HG03159 (cell line): Measurements from ENCODE around the gene CLEC19A.

Source experiments
- ATAC-seq: cut with Tn5 transposase; IDR thresholded peaks from one replicate; pipeline ENCODE4 v1.9.1; 2021; ENCODE audit warnings: mild to moderate bottlenecking, moderate library complexity; ENCODE audit not compliant: unreplicated experiment

CLEC19A gene

GRCh38 chr16:19284207-19284606 lies 1.3 kb upstream of the CLEC19A start:
- no peak for ATAC-seq

DNA sequence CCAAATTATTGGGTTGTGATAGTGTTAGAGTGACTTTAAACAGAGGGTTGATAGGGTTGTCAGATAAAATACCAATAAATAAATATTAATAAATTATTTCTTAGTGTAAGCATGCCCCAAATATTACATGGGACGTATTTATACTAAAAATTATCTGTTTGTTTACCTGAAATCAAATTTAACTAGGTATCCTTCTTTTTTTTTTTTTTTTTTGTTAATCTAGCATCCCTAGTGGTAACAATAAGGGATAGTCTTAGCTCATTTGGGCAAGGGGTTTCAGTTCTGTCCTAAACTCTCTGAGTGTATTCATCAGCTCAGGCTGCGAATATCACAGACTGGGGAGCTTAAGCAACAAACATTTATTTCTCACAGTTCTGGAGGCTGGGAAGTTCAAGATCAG lies 1.3 kb downstream of the CLEC19A start:
- ATAC-seq, result no peak

DNA sequence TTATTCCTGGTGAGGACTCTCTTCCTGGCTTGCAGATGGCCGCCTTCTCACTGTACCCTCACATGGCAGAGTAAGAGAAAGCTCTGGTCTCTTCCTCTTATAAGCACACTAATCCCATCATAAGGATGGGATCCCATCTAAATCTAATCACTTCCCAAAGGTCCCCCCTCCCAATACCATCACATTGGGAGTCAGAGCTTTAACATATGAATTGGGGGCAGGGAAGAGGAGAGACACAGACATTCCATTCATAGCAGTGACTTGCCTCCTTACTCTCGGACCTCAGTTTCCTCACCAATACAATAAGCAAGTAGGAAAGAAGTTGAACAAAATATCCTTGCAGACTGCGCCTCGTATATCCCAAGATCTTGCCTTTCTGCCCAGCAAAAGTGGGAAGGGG lies 1.7 kb downstream of the CLEC19A start:
- no peak for ATAC-seq

GRCh38 chr16:19288872-19289799 lies 3.6 kb downstream of the CLEC19A start:
- ATAC-seq, result no peak

- no peak for ATAC-seq
These were observed 4.4 kb downstream of the CLEC19A start for GRCh38 chr16:19289811-19290485.

GRCh38 chr16:19290860-19291259 lies 5.3 kb downstream of the CLEC19A start:
- ATAC-seq, result no peak

DNA sequence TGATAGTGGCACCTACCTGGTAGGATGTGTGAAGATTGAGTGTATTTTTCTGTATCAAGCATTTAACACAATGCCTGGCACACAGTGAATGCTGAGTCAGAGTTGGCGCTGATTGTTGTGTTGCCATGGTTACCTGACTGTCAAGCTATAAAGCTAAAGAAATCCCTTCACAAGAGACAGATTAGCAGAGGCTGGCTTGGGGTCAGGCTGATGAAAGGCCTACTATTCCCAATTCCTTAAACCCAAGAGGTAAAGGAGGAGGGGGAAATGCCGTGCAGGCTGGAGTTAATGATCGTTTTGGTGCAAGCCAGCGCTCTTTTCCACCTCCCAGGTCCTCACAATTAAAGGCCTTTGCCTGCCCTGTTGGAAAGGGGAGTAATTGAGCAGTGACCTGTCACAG lies 5.9 kb downstream of the CLEC19A start:
- ATAC-seq, result no peak

DNA sequence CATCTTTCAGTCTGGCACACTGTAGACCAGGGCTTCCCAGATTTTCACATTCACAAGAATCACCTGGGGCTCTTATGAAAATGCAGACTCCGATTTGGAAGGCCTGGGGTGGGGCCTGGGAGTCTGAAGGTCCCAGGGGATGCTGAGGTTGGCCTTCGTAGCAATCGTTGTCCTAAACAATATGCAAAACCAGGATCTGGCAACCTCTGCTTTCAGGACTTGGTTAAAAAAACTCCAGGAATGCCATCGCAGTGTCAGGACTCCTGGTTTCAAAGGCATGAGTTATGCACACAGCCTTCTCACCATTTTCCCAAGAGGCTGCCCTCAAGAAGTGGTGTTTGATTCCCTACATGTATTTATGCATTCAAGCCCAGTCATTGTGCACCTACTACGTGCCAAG lies 6.7 kb downstream of the CLEC19A start:
- no peak for ATAC-seq

- ATAC-seq, result peak; percentile 73
These were observed 8.7 kb downstream of the CLEC19A start for GRCh38 chr16:19294156-19294649.

DNA sequence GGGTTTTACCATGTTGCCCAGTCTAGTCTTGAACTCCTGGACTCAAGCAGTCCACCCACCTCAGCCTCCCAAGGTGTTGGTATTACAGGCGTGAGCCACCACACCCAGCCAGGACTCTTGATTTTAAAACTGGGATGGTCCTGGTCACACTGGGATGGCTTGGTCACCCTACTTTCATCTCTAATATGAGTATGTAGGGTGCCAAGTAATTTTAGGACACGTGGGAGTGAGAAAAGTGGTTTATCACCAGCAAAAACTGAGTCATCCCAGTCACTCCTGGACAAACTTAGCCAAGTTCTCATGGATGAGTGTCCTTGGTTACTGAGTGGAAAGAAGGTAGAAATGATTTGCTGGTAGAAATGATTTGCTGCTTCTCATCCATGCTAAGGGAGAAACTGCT lies 9.9 kb downstream of the CLEC19A start:
- no peak for ATAC-seq

DNA sequence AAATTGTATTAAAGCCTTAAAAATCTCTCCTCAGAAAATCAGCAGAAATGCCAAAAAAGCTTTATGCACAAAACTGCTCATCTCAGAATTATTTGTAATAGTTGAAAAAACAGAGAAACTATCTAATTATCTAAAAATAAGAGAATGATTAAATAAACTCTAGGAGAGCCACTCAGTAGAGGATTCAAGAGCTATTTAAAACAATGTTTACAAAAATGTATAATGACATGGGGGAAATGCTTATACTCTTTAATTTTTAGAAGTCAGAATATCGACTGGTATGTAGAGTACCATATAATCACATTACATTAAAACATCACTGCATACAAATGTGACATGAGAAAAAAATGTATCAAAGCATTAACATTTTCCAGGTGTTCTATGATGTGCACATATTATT lies 11.9 kb downstream of the CLEC19A start:
- no peak for ATAC-seq

DNA sequence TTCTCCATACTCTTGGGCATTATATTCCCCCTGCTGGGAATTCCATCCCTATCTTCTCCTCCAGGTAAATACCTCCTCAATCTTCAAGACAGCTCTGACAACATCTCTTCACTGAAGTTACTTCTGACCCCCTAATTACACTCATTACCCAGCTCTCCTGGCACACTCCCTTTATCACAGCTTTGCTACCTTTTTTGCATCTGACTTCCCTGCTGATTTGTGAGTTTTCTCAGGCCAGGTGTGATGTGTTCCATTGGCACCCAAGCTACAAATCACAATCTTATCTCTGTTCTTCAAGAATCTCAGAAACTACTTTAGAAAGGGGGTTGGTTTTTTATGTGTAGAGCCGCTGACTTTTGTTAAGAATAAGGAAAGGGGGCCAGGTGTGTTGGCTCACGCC lies 14.0 kb downstream of the CLEC19A start:
- no peak for ATAC-seq

DNA sequence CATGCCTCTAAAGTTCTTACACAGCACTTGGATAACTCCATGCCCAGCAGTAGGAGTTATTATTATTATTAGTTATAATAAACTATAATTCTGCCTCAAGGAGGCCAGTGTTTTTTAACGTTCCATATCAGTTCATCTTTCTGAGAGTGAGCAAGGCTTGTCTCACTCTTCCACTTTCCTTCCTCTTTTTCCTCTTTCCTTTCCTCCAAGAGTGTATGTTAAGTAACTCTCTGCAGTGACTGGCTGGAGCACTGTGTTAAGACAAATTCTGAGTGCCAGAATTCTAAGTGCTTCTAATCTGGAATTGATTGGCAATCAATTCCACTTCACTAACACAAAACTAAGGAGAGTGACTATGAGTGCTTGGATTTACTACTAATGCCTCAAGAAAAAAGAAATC lies 16.4 kb downstream of the CLEC19A start:
- no peak for ATAC-seq

DNA sequence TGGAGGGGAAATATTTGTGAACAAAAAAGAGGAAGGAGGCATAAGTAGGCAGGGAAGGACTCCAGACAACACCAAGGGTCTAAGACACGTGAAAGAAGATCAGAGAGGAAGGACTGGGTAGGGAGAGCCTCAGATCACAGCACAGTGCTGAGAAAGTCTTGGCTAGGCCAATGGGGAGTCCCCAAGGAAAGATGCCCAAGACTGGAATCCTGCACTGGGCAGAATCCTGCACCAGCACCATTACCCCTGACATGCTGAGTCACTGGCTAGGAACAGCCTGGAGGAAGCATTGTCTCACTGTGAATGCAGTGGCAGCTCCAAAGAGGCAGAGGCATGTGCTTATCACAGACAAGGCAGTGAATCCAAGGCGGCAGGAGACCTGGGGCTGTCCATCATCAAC lies 19.2 kb downstream of the CLEC19A start:
- no peak for ATAC-seq

- ATAC-seq, result no peak
These were observed 19.9 kb downstream of the CLEC19A start for GRCh38 chr16:19305443-19305842.

GRCh38 chr16:19307587-19308241 lies 22.2 kb downstream of the CLEC19A start:
- ATAC-seq, result no peak

GRCh38 chr16:19308392-19308791 lies 22.9 kb downstream of the CLEC19A start:
- no peak for ATAC-seq

DNA sequence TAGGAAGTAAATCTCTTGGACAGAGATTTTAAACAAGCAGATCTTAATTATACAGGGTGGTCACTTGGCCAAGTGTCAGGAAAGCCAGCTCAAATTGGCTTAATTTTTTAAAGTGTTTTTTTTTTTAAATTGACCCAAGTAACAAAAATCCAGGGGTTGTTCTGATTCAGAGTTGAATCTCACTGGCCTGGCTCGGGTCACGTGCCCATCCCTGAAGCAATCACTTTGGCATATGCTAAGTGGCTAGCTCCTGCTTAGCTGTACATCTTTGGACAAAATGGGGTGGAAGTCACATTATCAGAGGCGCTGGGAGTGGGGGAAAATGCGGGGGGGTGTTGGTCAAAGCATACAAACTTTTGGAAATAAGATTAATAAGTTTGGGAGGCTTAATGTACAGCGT lies 23.6 kb downstream of the CLEC19A start:
- ATAC-seq, result no peak

DNA sequence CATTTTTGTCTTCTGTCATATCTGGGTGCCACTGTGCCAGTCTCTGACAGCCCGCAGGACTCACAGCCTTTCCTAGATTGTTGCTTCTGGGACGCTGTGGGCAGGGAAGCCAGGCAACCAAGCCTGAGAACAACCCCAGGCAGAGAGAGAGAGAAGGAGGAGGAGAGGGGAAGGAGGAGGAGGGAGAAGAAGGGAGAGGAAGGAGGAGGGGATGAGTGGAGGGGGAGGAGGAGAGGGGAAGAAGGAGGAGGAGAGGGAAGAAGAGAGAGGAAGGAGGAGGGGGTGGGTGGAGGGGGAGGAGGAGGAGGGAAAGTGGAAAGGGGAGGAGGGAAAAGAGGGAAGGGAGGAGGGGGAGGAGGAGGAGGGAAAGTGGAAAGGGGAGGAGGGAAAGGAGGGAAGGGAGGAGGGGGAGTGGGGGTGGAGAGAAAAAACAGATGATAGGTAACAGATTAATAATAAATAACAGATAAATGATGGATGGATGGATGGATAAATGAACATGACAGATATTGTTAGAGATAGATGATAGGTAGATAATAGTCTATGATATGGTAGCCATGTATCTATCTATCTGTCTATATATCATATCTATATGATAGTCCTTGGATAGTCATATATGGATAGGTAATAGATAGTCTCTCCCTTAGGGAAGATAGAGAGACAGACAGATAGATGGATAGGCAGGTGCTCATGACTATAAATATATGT lies 29.3 kb downstream of the CLEC19A start:
- no peak for ATAC-seq

DNA sequence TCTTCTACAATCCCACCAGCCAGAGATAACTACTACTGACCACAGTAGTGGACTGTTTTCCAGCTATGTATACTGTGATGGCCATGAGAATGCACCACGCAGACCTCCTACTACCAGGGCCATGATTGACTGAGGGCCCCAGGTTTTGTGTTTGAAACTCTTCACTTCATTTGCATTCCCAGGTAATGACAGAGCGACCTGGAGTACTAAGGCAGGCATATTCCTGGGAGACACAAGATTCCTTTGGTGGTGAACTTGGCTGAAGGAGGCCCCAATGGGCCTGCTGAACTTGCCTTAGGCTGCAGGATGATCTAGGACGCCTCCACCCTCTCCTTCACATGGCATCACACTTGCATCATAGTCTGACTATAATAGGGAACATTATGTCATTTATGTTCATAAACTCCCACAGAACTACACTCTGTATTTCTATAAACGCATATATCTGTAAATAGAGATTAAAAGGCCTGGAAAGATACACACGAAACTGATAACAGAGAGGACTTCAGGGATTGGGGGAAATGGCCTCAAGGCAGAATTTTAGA lies 30.4 kb downstream of the CLEC19A start:
- ATAC-seq, result no peak

DNA sequence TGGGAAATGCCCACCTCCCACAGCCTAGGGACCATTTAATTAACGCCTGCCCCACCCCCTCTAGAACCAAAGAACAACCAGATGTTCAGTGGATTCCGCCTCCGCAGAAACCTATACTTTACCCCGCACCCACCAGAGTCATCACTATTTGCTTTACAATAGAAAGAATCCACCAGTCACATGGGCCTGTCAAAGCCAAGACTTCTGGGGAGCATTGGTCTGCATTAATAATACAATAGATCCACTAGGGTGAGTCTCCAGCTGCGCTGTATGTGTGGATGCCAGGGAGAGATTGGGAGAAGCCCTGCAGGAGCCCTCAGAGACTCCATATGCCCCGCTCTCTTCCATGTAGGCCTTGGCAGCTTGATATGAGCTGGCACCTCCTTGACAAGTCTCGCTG lies 31.3 kb downstream of the CLEC19A start:
- ATAC-seq, result no peak
